ENCODE measurements around the gene TRIM9. TPM values are rescaled to one million over a fixed set of nuclear protein-coding genes. Genes with fewer than 3 reads are reported as not detected.

Gene TRIM9
- polyA plus RNA-seq, 1 experiment: 0.06 TPM

DNA sequence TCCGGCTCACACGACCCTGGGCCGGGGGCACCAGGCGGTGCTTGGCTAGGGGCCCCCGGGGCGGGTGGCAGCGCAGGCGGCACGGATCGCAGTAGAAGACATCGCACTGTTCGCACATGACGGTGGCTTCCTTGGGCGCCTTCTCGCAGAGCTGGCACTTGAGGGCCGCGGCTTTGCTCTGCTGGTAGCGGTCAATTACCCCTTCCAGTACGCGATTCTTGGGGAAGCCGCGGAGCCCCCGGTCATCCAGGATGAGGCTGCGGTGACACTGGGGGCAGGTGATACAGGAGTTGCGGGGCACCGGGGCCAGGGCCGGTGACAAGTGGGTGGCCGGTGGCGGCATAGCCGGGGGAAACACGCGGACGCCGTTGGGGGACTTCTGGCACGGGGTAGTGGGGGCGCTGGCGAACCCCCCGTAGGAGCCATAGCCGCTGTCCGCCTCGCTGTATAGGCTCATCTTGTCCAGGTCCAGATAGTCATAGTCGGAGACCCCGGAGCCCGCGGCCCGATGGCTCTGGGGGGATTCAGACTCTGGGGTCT is 553 bp downstream of the TRIM9 start:
- H3K4me3 ChIP-seq (ENCODE audit: low read depth, low read length): peak overlapping the region; percentile 62
- no peak overlapping the region for H3K27ac ChIP-seq (ENCODE audit: low read depth, low read length)
- H3K27me3 ChIP-seq (ENCODE audit: control insufficient read depth, insufficient read depth, low read length): peaks cover 29% of the 10 kb centered on the region
- peaks cover 7% of the 10 kb centered on the region; the same call in 1 of the 2 replicates for H3K9me3 ChIP-seq (ENCODE audit: control insufficient read depth, insufficient read depth, low read length)
- CTCF ChIA-PET: no interaction called here
- no peak for DNase-seq (ENCODE audit: low read depth, low spot score)
- no peak for TF ChIP-seq CTCF (IDR thresholded peaks at IDR 0.05; ENCODE audit: low read depth, low read length)
- POLR2A ChIA-PET: no interaction called here

DNA sequence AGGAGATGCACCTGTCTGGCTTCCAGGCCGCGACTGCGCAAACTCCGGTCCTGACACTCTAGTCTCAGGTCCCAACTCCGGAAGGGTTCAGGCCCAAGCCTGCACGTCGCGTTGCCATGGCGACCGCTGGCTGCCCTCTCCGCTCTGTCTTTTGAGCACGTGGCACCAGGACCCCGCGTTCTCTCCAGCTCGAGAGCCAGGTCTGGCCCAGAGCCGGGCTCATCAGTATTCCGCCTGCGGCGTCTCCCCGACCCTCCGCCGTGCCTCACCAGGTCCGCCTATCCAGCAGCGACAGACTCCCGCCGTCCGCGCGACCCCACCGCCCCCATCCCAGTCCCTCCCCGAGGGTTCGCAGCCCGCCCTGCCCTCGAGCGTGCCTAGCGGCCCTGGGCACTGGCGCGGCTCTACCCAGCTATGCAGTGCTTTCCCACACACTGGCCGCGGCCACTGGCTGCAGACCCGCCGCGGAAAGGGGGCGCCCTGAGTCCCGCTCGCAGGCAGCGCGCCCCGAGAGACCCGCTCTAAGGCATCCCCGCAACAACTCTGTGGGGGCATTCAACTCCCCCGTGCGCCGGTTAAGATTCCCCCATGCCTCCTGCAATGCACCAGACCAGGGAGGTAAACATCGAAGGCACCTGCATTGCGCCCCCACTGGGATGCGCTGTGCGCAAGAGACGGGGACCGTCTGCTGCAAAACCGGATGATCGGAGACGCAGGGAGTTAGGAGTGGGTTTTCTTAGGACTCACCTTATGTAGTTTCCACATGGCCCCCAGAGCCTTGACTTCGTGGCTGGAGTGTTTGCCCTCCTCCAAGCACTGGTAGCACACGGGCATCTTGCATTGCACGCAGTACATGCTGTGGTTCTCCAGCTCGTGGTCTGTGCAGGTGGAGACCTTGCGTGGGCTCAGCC is 1.3 kb downstream of the TRIM9 start:
- peaks cover 7% of the 10 kb centered on the region; the same call in 1 of the 2 replicates for H3K9me3 ChIP-seq (ENCODE audit: control insufficient read depth, insufficient read depth, low read length)
- no peak overlapping the region for H3K4me3 ChIP-seq (ENCODE audit: low read depth, low read length)
- H3K27ac ChIP-seq (ENCODE audit: low read depth, low read length): no peak overlapping the region
- no peak for DNase-seq (ENCODE audit: low read depth, low spot score)
- ChIA-PET CTCF (no interaction called here), POLR2A (no interaction called here)
- no peak for TF ChIP-seq CTCF (IDR thresholded peaks at IDR 0.05; ENCODE audit: low read depth, low read length)
- H3K27me3 ChIP-seq (ENCODE audit: control insufficient read depth, insufficient read depth, low read length): peaks cover 29% of the 10 kb centered on the region

DNA sequence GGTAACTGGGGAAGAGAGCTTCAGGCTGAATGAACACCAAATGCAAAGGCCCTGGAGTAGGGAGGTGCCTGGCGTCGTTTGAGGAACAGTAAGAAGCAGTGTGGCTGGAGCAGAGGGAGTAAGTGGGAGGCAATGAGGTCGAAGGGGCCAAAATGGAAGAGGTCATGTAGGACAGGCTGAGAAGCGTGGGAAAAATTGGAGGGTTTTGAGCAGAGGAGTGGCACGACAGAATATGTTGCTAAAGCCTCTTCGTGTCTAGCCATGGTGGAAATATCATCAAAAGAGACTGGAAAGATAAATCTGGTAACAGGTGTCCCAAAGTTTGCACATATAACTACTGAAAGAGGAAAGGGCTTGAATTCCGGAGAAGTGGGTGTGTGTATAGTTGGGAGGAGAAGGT is 1.9 kb downstream of the TRIM9 start:
- CTCF ChIA-PET: no interaction called here
- H3K27me3 ChIP-seq (ENCODE audit: control insufficient read depth, insufficient read depth, low read length): peaks cover 32% of the 10 kb centered on the region
- POLR2A ChIA-PET: no interaction called here

GRCh38 chr14:51089278-51089677 is 5.6 kb downstream of the TRIM9 start:
- Histone ChIP-seq H3K27me3 (ENCODE audit: control insufficient read depth, insufficient read depth, low read length) (peaks cover 24% of the 10 kb centered on the region), H3K4me3 (ENCODE audit: low read depth, low read length) (no peak overlapping the region), H3K27ac (ENCODE audit: low read depth, low read length) (no peak overlapping the region), H3K9me3 (ENCODE audit: control insufficient read depth, insufficient read depth, low read length) (peaks cover 3% of the 10 kb centered on the region; the same call in 1 of the 2 replicates)
- TF ChIP-seq CTCF (IDR thresholded peaks at IDR 0.05; ENCODE audit: low read depth, low read length): no peak
- POLR2A ChIA-PET: no interaction called here
- no peak for DNase-seq (ENCODE audit: low read depth, low spot score)
- CTCF ChIA-PET: no interaction called here

More for the DNA sequence above, 1.9 kb downstream of the TRIM9 start:
- no peak overlapping the region for H3K4me3 ChIP-seq (ENCODE audit: low read depth, low read length)
- no peak for TF ChIP-seq CTCF (IDR thresholded peaks at IDR 0.05; ENCODE audit: low read depth, low read length)
- no peak for DNase-seq (ENCODE audit: low read depth, low spot score)
- H3K9me3 ChIP-seq (ENCODE audit: control insufficient read depth, insufficient read depth, low read length): peaks cover 7% of the 10 kb centered on the region; the same call in 1 of the 2 replicates
- no peak overlapping the region for H3K27ac ChIP-seq (ENCODE audit: low read depth, low read length)

- ChIA-PET POLR2A (no interaction called here), CTCF (no interaction called here)
- DNase-seq (ENCODE audit: low read depth, low spot score): no peak
- TF ChIP-seq CTCF (IDR thresholded peaks at IDR 0.05; ENCODE audit: low read depth, low read length): no peak
- no peak overlapping the region for H3K4me3 ChIP-seq (ENCODE audit: low read depth, low read length)
- H3K27me3 ChIP-seq (ENCODE audit: control insufficient read depth, insufficient read depth, low read length): peaks cover 11% of the 10 kb centered on the region
- no peaks in the 10 kb centered on the region for H3K9me3 ChIP-seq (ENCODE audit: control insufficient read depth, insufficient read depth, low read length)
- H3K27ac ChIP-seq (ENCODE audit: low read depth, low read length): no peak overlapping the region
Observed at GRCh38 chr14:51087031-51087441, 7.9 kb downstream of the TRIM9 start.

Measured in AG04450 (cell line).